ENCODE results near the gene GPRC5A.

GRCh38 chr12:12958886-12959285 is 67.5 kb downstream of the GPRC5A start:
- TF ChIP-seq CTCF (IDR thresholded peaks at IDR 0.05) (no peak), POLR2A (IDR thresholded peaks at IDR 0.05) (no peak), POLR2AphosphoS5 (IDR thresholded peaks at IDR 0.05) (no peak)

All from upper lobe of left lung (tissue), 4 donors.